Right cardiac atrium (tissue), 5 donors: Measurements from ENCODE around the gene COL6A2. TPM values are rescaled to one million over a fixed set of nuclear protein-coding genes. Genes with fewer than 3 reads are reported as not detected.
A peak's percentile ranks its signal among the peaks of the same experiment; 100 is the strongest.
"Not testable (repeated sequence)": the region's sequence is repeated elsewhere in the genome, so short reads cannot be mapped to it uniquely, and the experiment has no call there.

ENCODE experiments used
- ATAC-seq, 2 donors: fragments of 200-7000 bp; cut with Tn5 transposase; one replicate each; pipeline versions ENCODE4 v1.8.0 to v1.9.1; 2020; ENCODE audit warnings: moderate library complexity in 2 of 2, mild to moderate bottlenecking in 1 of 2
- DNase-seq, 3 donors: peaks; one replicate each; pipeline ENCODE4 v3.0.0-alpha.2; 2020
- H3K27ac ChIP-seq: one replicate; pipeline ENCODE4 v1.5.1; 2013; ENCODE audit warnings: mild to moderate bottlenecking, low read length, control low read depth, moderate library complexity
- H3K27me3 ChIP-seq: one replicate; pipeline ENCODE4 v1.6.1; 2013; ENCODE audit not compliant: control insufficient read depth, insufficient read depth
- H3K4me1 ChIP-seq: one replicate; pipeline ENCODE4 v1.6.1; 2013; ENCODE audit warnings: low read length; ENCODE audit not compliant: control insufficient read depth, insufficient read depth
- H3K4me3 ChIP-seq: one replicate; pipeline ENCODE4 v1.5.1; 2013; ENCODE audit warnings: low read length, control low read depth
- H3K9me3 ChIP-seq: one replicate; pipeline ENCODE4 v1.6.1; 2013; ENCODE audit warnings: low read length; ENCODE audit not compliant: control insufficient read depth
- WGBS: extraction: QIAGEN DNeasy Blood & Tissue Kit; methylation state at CpG from one replicate; pipeline ENCODE4 v1.1.7; 2013; 5-methylcytosine and 5-hydroxymethylcytosine counted together
- intact Hi-C, 4 donors: fragments of 100-400 bp; cut with DNase I; formaldehyde crosslinking; loops; one replicate each; pipeline versions ENCODE4 v1.11.0 to v1.14.0; 2022 to 2023
- polyA plus RNA-seq: library from polyadenylated mRNA; stranded (reverse); fragments of 200-250 nt; gene quantifications from one replicate; pipeline ENCODE4 v1.2.3, GENCODE V29; 2013
- total RNA-seq, 4 donors: library from RNA; stranded (reverse); fragmentation: NEBNext Ultra II Directional; extraction: Animal tissue kit (Norgen Biotek cat#: 25700); gene quantifications; one replicate each; pipeline ENCODE4 v1.2.1, GENCODE V29; 2021
- donor health status: healthy with polysubstance abuse.
- donor health status: DM: no; HTN: yes; CAD: no.
- donor health status: DM: no; HTN: no; CAD: no.
- donor health status: DM: no; HTN: yes; CAD: no; lungs with severe emphysema.
- donor health status: DM: yes; HTN: yes; CAD: no.

Gene COL6A2
- total and polyA plus RNA-seq, 5 donors: 198 to 323 (median 226) TPM

DNA sequence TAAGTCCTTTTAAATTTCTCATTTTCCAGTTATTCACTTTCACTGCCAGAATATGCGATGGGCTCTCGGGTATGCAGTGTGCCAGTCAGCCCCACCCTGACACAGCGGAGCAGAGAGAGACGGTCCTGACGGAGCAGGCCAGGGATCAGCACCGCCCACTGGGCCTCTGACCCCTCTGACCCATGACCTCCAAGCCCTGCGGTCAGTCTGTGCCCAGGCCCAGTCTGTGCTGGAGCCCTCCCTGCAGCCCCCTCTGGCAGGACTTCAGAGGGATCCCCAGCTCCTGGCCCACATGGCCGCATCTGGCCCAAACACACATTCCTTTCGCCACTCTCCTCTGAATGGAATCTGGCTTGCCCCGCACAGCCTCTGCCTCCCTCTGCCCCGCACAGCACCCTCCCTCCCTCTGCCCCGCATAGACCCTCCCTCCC lies 43.4 kb upstream of the COL6A2 start:
- no peak overlapping the region for H3K4me3 ChIP-seq
- ATAC-seq: peak; percentile 2 to 14
- H3K27ac ChIP-seq: no peak overlapping the region
- WGBS: 53% methylated on average over 12 of the region's 12 CpGs
- intact Hi-C loops: no loop called here
- no peaks in the 10 kb centered on the region for H3K27me3 ChIP-seq
- H3K9me3 ChIP-seq: no peaks in the 10 kb centered on the region
- peaks cover 2% of the 10 kb centered on the region for H3K4me1 ChIP-seq
- peak in 2 of 3 donors; percentile 57 to 68 for DNase-seq

DNA sequence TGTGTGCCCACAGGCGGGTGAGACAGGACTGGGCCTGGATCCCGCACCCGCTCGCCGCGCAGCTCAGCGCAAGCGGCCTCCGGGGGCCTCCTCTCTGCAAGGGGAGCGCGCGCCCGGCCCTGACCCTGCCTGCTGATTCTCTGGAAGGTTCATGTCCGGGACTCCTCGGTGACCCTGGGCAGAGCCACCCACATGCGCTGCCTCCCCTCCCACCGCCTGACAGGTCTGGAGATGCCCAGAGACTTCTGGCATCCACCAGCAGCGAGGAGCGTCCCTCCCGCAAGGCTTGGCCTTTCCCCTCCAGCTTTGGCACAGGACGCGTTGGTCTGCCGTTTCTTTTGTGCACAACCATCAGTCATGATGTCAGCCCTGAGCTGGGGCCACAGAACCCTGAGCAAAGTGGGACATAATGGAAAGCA lies 42.0 kb upstream of the COL6A2 start:
- Histone ChIP-seq H3K4me3 (no peak overlapping the region), H3K9me3 (no peaks in the 10 kb centered on the region), H3K4me1 (no peaks in the 10 kb centered on the region), H3K27me3 (no peaks in the 10 kb centered on the region), H3K27ac (peak overlapping the region; percentile 34)
- intact Hi-C loops: no loop called here
- DNase-seq (peak; percentile 77 to 84 (median 81)), ATAC-seq (peak; percentile 20 to 28)
- WGBS: 73% methylated on average over 23 of the region's 23 CpGs

DNA sequence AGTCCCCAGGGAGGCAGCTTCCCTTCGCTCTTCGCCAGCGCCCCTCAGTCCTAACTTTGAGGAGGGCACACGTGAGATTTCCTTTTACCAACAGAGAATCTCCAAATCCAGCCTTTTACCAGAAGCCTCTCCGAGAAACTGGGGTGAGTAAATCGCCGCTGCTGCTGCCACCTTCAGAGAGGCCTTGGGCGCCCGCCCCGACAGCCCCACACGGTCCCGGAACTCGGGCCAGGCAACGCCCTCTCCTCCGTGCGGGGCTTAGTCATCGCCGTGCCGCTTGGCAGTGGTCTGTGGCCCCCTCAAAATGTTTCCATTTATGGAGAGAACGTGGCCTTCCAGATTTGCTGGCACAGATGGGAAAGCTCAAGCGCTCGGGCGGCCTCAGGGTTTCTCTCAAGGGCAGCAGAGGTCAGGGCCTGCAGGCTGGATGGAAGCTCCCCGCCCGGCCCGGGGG lies 41.4 kb upstream of the COL6A2 start:
- 44% methylated on average over 26 of the region's 26 CpGs for WGBS
- H3K4me3 ChIP-seq: no peak overlapping the region
- intact Hi-C loops: no loop called here

GRCh38 chr21:46057111-46057709 lies 40.7 kb upstream of the COL6A2 start:
- Histone ChIP-seq H3K4me1 (no peaks in the 10 kb centered on the region), H3K27ac (peak overlapping the region; percentile 67), H3K4me3 (no peak overlapping the region), H3K27me3 (no peaks in the 10 kb centered on the region), H3K9me3 (no peaks in the 10 kb centered on the region)
- peak in 2 of 3 donors; percentile 64 to 70 for DNase-seq
- ATAC-seq: no peak
- intact Hi-C loops: no loop called here
- WGBS: 66% methylated on average over 27 of the region's 27 CpGs

More for the DNA sequence above, 41.4 kb upstream of the COL6A2 start:
- Histone ChIP-seq H3K4me1 (no peaks in the 10 kb centered on the region), H3K27ac (peak overlapping the region; percentile 67), H3K9me3 (no peaks in the 10 kb centered on the region), H3K27me3 (no peaks in the 10 kb centered on the region)
- ATAC-seq: peak; percentile 84 to 90
- DNase-seq: peak; percentile 92 to 95 (median 94)

GRCh38 chr21:46057710-46058241 lies 40.1 kb upstream of the COL6A2 start:
- WGBS: 86% methylated on average over 23 of the region's 23 CpGs
- Histone ChIP-seq H3K4me1 (no peaks in the 10 kb centered on the region), H3K27ac (no peak overlapping the region), H3K27me3 (no peaks in the 10 kb centered on the region), H3K4me3 (no peak overlapping the region), H3K9me3 (no peaks in the 10 kb centered on the region)
- no peak for ATAC-seq
- DNase-seq: no peak
- intact Hi-C loops: no loop called here

GRCh38 chr21:46058431-46059145 lies 39.3 kb upstream of the COL6A2 start:
- intact Hi-C loops: no loop called here
- Histone ChIP-seq H3K4me1 (no peaks in the 10 kb centered on the region), H3K4me3 (no peak overlapping the region), H3K27ac (no peak overlapping the region), H3K9me3 (no peaks in the 10 kb centered on the region), H3K27me3 (no peaks in the 10 kb centered on the region)
- DNase-seq (no peak), ATAC-seq (no peak)
- WGBS: 95% methylated on average over 10 of the region's 10 CpGs

DNA sequence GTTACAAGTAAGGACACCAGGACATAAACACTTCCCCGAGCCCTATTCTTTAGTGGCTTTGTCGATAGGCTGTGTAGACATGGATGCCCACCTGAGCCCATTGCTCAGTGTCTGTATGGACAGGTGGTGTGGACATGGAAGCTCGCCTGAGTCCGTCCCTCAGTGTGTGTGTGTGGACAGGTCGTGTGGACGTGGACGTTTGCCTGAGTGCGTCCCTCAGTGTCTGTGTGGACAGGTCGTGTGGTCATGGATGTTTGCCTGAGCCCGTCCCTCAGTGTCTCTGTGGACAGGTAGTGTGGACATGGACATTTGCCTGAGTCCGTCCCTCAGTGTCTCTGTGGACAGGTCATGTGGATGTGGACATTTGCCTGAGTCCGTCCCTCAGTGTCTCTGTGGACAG lies 38.7 kb upstream of the COL6A2 start:
- H3K9me3 ChIP-seq: no peaks in the 10 kb centered on the region
- no peaks in the 10 kb centered on the region for H3K4me1 ChIP-seq
- H3K27ac ChIP-seq: no peak overlapping the region
- H3K4me3 ChIP-seq: no peak overlapping the region
- no peak for ATAC-seq
- WGBS: 97% methylated on average over 12 of the region's 12 CpGs
- no peak for DNase-seq
- intact Hi-C loops: no loop called here
- no peaks in the 10 kb centered on the region for H3K27me3 ChIP-seq

- H3K27ac ChIP-seq: peak overlapping the region; percentile 59
- H3K4me1 ChIP-seq, H3K4me3 ChIP-seq, intact Hi-C loops, H3K27me3 ChIP-seq, H3K9me3 ChIP-seq, ATAC-seq: not testable (repeated sequence)
- DNase-seq: peak in 1 of 3 donors; percentile 45
- WGBS: 92% methylated on average over 21 of the region's 21 CpGs
These were observed 38.0 kb upstream of the COL6A2 start for GRCh38 chr21:46059711-46060455.

GRCh38 chr21:46060596-46061061 lies 37.3 kb upstream of the COL6A2 start:
- H3K4me1 ChIP-seq: no peaks in the 10 kb centered on the region
- ATAC-seq (peak; percentile 70 to 72), DNase-seq (peak; percentile 87 to 88 (median 87))
- no peaks in the 10 kb centered on the region for H3K9me3 ChIP-seq
- WGBS: 45% methylated on average over 11 of the region's 11 CpGs
- intact Hi-C loops: no loop called here
- H3K4me3 ChIP-seq: no peak overlapping the region
- H3K27me3 ChIP-seq: no peaks in the 10 kb centered on the region
- peak overlapping the region; percentile 55 for H3K27ac ChIP-seq

GRCh38 chr21:46061063-46061462 lies 36.8 kb upstream of the COL6A2 start:
- H3K27ac ChIP-seq: peak overlapping the region; percentile 55
- H3K4me1 ChIP-seq: no peaks in the 10 kb centered on the region
- DNase-seq: no peak
- no peak overlapping the region for H3K4me3 ChIP-seq
- no peaks in the 10 kb centered on the region for H3K27me3 ChIP-seq
- 74% methylated on average over 6 of the region's 6 CpGs for WGBS
- intact Hi-C loops: no loop called here
- H3K9me3 ChIP-seq: no peaks in the 10 kb centered on the region
- ATAC-seq: no peak

DNA sequence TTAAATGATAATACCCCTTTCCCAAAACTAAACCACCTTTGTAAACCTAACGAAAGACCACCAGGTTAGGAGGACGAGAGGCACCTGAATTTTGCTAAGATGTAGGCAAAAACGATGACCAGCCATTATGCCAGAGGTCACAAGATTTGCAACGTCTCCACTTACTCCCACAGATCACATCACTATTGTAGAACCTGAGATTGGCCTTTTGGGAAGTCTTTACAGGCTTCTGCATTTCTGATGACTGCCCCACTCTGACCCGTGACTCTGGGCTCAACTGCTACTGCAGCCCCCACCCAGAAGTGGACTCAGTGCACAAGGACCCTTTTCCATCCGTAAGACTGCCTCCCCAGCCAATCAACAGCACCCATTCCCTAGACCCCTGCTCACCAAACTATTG lies 36.4 kb upstream of the COL6A2 start:
- no peak for ATAC-seq
- intact Hi-C loops: no loop called here
- Histone ChIP-seq H3K4me1 (no peaks in the 10 kb centered on the region), H3K4me3 (no peak overlapping the region), H3K27me3 (no peaks in the 10 kb centered on the region), H3K27ac (no peak overlapping the region), H3K9me3 (no peaks in the 10 kb centered on the region)
- no peak for DNase-seq
- WGBS: 83% methylated on average over 6 of the region's 6 CpGs
